Measurements from ENCODE around the gene IFT172.

DNA sequence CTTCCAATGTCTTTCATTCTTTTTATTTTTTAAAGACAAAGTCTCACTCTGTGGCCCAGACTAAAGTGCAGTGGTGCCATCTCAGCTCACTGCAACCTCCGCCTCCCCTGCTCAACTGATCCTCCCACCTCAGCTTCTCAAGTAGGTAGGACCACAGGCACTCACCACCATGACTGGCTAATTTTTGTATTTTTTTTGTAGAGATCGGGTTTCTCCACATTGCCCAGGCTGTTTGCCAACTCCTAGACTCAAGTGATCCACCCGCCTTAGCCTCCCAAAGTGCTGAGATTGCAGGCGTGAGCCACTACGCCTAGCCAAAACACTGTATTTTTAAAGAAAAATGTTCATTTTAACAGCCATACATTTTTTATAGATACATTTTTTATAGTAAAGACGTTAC, 19.8 kb upstream of the IFT172 start:
- TF ChIP-seq GABPA (IDR thresholded peaks at IDR 0.05; ENCODE audit: low read depth) (no peak), POLR2AphosphoS5 (IDR thresholded peaks at IDR 0.05; ENCODE audit: low read depth) (no peak), SPI1 (IDR thresholded peaks at IDR 0.05; ENCODE audit: borderline replicate concordance, low read depth) (no peak)
- TF ChIP-seq, protein P1, sequence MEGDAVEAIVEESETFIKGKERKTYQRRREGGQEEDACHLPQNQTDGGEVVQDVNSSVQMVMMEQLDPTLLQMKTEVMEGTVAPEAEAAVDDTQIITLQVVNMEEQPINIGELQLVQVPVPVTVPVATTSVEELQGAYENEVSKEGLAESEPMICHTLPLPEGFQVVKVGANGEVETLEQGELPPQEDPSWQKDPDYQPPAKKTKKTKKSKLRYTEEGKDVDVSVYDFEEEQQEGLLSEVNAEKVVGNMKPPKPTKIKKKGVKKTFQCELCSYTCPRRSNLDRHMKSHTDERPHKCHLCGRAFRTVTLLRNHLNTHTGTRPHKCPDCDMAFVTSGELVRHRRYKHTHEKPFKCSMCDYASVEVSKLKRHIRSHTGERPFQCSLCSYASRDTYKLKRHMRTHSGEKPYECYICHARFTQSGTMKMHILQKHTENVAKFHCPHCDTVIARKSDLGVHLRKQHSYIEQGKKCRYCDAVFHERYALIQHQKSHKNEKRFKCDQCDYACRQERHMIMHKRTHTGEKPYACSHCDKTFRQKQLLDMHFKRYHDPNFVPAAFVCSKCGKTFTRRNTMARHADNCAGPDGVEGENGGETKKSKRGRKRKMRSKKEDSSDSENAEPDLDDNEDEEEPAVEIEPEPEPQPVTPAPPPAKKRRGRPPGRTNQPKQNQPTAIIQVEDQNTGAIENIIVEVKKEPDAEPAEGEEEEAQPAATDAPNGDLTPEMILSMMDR (IDR thresholded peaks at IDR 0.05; ENCODE audit: insufficient read depth, low read length): no peak
- TF ChIP-seq, protein P2, sequence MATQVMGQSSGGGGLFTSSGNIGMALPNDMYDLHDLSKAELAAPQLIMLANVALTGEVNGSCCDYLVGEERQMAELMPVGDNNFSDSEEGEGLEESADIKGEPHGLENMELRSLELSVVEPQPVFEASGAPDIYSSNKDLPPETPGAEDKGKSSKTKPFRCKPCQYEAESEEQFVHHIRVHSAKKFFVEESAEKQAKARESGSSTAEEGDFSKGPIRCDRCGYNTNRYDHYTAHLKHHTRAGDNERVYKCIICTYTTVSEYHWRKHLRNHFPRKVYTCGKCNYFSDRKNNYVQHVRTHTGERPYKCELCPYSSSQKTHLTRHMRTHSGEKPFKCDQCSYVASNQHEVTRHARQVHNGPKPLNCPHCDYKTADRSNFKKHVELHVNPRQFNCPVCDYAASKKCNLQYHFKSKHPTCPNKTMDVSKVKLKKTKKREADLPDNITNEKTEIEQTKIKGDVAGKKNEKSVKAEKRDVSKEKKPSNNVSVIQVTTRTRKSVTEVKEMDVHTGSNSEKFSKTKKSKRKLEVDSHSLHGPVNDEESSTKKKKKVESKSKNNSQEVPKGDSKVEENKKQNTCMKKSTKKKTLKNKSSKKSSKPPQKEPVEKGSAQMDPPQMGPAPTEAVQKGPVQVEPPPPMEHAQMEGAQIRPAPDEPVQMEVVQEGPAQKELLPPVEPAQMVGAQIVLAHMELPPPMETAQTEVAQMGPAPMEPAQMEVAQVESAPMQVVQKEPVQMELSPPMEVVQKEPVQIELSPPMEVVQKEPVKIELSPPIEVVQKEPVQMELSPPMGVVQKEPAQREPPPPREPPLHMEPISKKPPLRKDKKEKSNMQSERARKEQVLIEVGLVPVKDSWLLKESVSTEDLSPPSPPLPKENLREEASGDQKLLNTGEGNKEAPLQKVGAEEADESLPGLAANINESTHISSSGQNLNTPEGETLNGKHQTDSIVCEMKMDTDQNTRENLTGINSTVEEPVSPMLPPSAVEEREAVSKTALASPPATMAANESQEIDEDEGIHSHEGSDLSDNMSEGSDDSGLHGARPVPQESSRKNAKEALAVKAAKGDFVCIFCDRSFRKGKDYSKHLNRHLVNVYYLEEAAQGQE (IDR thresholded peaks at IDR 0.05; ENCODE audit: insufficient replicate concordance, low read depth): no peak
